Measurements from ENCODE around the gene ARHGAP4.

The ARHGAP4 gene

GRCh38 chrX:153884136-153884535 lies 41.9 kb downstream of the ARHGAP4 start:
- no peak for TF ChIP-seq CTCF (IDR thresholded peaks at IDR 0.05; ENCODE audit: low read depth, low read length)

GRCh38 chrX:153883163-153883843 lies 42.8 kb downstream of the ARHGAP4 start:
- DNase-seq (ENCODE audit: extremely low read depth, low read depth) = no peak

More at GRCh38 chrX:153884136-153884535, 41.9 kb downstream of the ARHGAP4 start:
- no peak for DNase-seq (ENCODE audit: extremely low read depth, low read depth)

GRCh38 chrX:153882557-153882956 lies 43.5 kb downstream of the ARHGAP4 start:
- no peak for TF ChIP-seq CTCF (IDR thresholded peaks at IDR 0.05; ENCODE audit: low read depth, low read length)

More at GRCh38 chrX:153883163-153883843, 42.8 kb downstream of the ARHGAP4 start:
- TF ChIP-seq CTCF (IDR thresholded peaks at IDR 0.05; ENCODE audit: low read depth, low read length) = no peak

GRCh38 chrX:153882086-153882498 lies 44.0 kb downstream of the ARHGAP4 start:
- TF ChIP-seq CTCF (IDR thresholded peaks at IDR 0.05; ENCODE audit: low read depth, low read length) = no peak
- DNase-seq (ENCODE audit: extremely low read depth, low read depth) = no peak

More at GRCh38 chrX:153882557-153882956, 43.5 kb downstream of the ARHGAP4 start:
- no peak for DNase-seq (ENCODE audit: extremely low read depth, low read depth)

- DNase-seq (ENCODE audit: extremely low read depth, low read depth) = no peak
- no peak for TF ChIP-seq CTCF (IDR thresholded peaks at IDR 0.05; ENCODE audit: low read depth, low read length)
Measured at GRCh38 chrX:153881281-153881680, 44.8 kb downstream of the ARHGAP4 start.

- no peak for DNase-seq (ENCODE audit: extremely low read depth, low read depth)
- TF ChIP-seq CTCF (IDR thresholded peaks at IDR 0.05; ENCODE audit: low read depth, low read length) = no peak
Measured at GRCh38 chrX:153880440-153880815, 45.6 kb downstream of the ARHGAP4 start.

GRCh38 chrX:153879741-153880439 lies 46.2 kb downstream of the ARHGAP4 start:
- DNase-seq (ENCODE audit: extremely low read depth, low read depth) = no peak
- TF ChIP-seq CTCF (IDR thresholded peaks at IDR 0.05; ENCODE audit: low read depth, low read length) = no peak

Measured in AG09319 (cell line).